GM12872 (cell line): ENCODE data around the gene P2RY11.

Experiments used
- CTCF ChIP-seq: IDR thresholded peaks from 3 replicates; pipeline ENCODE4 v1.5.1; 2011; ENCODE audit warnings: low read depth, mild to moderate bottlenecking, low read length, moderate library complexity; ENCODE audit not compliant: insufficient read depth

The P2RY11 gene

GRCh38 chr19:10116085-10116865, 4.8 kb downstream of the P2RY11 start:
- no peak for TF ChIP-seq CTCF

GRCh38 chr19:10116866-10117616, 5.5 kb downstream of the P2RY11 start:
- TF ChIP-seq CTCF: no peak

- no peak for TF ChIP-seq CTCF
Observed at GRCh38 chr19:10118960-10119359, 7.5 kb downstream of the P2RY11 start.

DNA sequence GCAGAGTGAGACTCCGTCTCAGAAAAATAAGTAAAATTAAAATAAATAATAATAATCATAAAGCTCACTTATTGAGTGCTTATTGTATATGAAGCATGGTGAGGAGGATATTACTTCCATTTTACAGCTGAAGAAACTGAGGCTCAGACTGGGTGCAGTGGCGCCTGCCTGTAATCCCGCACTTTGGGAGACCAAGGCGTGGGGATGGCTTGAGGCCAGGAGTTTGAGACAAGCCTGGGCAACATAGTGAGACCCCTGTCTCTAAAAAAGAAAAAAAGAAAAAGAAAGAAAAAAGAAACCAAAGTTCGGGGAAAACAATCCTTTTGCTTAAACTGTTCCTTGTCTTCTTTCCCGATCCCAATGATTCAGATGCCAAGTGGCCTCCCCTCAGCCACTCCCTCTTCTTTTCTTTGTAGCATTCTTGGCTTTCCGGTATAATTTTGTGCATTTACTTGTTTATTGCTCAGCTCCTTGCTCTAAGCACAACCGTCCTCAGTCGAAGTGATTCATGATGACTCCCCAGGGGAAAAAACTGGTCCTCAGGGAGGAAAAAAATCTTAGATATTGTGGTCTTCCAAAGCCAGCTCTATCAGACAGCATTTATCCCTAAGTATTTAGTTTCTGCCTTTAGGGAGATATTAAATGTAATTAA, 9.2 kb downstream of the P2RY11 start:
- no peak for TF ChIP-seq CTCF

DNA sequence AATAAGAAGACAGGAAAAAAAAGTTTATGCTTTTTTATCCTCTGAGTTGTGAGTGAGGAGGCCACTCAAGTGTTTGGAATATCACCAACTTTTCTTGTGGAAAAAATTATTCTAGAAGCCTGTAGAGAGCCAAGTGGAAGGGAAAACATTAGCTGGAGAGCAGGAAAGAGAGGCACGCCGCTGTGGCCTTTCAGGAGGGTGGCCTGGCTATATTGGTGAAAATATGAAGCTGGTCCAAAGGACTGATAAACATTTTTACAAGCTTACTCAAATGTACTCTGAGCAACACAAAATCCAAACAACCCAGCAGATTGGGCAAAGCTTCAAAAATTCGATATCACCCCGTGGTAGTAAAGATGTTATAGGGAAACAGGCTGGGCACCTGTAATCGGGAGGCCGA, 10.6 kb downstream of the P2RY11 start:
- no peak for TF ChIP-seq CTCF

- no peak for TF ChIP-seq CTCF
Observed at GRCh38 chr19:10124429-10124828, 12.9 kb downstream of the P2RY11 start.

GRCh38 chr19:10126213-10126639, 14.7 kb downstream of the P2RY11 start:
- no peak for TF ChIP-seq CTCF
